COLO829 (cell line): ENCODE data around the gene MTHFD1L.
"Not testable (repeated sequence)": the region's sequence is repeated elsewhere in the genome, so short reads cannot be mapped to it uniquely, and the experiment has no call there.

ENCODE experiments used
- DNase-seq: peaks from one replicate; pipeline ENCODE4 v3.0.0; 2012; ENCODE audit warnings: low spot score

Gene MTHFD1L

DNA sequence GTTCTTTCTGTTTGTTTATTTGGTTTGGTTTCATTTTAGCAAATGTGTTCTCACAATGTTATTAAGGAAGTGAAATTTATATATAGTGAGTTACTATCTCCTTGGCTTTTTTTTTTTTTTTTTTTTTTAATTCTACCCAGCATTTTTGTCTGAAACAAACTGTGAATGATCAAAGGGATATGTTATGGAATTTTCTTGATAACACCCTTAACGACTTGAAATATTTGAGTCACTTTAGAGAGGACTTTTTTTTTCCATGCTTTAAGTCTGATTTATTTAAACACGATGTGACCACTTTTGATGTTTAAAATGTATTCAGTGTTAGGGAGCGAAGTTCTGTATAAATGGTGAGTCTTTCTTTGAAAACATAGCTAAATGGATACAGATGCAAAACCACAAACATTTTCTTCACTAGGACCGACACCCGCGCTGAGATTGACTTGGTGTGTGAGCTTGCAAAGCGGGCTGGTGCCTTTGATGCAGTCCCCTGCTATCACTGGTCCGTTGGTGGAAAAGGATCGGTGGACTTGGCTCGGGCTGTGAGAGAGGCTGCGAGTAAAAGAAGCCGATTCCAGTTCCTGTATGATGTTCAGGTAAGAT is 149.7 kb downstream of the MTHFD1L start:
- DNase-seq, result no peak

DNA sequence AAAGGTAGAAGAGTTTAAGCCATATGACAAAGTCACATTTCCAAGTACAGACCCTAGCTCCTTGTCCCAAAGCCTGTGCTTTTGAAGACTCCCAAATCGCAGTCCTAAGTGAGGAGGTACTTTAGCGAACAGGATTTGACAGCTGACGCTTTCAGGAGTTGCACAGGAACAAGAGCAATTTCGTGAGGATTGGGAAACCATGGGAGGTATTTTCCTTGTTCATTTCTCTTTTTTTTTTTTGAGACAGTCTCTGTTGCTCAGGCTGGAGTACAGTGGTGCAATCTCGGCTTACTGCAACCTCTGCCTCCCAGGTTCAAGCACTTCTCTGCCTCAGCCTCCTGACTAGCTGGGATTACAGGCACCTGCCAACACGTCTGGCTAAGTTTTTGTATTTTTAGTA is 150.6 kb downstream of the MTHFD1L start:
- DNase-seq, result no peak

DNA sequence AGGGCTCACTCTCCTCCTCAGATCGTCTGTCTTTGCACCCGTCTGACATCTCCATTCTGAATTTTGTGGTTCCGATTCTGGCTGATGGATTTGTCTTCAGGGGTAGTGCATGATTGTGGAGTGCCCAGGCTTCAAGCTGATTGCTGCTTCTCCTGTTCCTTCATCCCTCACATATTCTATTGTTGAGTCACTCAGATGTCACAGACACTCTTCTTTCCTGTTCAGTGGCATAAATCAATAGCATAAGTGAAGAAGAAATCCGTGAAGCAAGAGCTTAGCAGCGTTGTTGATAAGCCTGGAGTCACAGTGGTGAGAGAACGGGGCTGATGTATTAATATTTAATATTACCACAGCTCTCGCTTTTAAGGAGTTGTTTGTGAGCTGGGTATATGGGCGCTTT is 152.5 kb downstream of the MTHFD1L start:
- DNase-seq, result no peak

DNA sequence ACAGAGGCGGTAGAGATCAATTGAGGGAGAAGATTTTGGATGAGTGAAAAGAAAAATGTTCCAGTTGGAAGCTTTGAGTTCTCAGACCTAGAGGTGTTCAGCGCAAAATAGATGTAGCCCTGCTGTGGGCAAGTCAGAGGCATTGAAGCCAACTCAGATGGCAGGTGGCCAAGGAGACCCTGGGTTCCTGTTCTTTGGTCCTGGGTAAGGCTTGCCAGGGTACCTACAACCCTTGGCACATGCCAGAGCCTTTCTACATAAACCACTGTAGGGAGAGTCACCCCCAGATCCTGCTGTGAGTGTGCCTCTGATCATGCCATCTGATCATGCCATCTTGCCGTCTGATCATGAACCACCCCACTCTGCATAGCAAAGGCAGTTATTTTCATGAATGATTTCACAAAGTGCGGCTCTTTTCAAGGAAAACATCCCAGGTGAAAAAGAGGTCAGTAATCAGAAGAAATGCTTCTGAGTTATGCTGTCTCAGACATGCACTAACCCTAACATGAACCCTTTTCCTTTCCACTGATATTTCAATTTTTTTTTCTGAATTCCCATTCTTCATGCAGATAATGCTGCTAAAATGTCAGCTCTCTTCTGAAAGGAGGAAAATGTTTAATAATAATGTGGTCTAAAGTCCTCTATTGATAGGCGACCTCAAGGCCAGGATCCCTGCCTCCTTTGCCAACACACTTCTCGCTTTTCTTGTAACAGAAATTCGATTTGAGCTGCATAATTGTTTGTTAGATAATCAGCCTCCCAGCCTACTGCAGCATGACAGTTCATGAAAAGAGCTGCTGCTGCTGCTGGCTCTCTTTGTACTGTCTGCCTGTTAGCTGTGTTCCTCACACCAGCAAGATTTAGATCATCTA is 153.6 kb downstream of the MTHFD1L start:
- DNase-seq, result no peak

DNA sequence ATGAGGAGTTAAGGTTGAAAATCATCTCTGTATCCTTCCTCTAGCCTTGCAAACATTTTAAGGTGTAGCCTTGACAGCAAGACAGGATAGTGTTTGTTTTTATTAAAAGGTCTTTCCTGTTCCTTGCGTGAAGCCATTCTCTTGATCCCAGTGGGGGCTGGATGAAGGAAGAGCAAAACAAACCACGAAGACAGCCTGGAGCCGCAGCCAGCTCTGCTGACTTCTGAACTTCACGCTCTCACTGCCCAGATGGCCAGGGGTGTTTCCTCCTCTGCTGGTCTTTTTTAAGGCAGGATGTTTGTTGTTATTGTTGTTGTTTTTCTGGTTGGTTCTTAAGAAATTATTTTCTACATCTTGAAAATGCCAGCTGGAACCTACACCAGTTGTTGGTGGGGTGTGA is 156.4 kb downstream of the MTHFD1L start:
- peak; percentile 38 for DNase-seq

DNA sequence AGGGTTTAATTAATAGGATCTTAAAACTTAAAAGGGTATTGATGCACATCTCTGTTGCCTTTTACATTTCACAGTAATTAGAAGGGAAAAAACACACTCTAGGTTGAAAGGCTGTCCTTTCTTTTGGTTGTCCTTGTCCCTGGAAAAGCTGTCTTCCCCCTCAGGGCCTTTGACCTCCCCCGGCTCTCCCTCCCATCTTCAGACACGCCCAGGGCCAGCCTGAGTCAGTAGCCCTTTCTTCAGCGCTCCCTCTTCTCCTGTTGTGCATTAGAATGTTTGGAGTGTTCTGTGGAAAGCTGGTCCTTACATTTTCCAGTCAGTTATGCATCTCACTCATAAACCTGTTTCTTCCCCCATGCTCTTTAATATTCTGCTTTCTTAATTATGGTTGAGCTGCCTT is 157.0 kb downstream of the MTHFD1L start:
- peak; percentile 44 for DNase-seq

DNA sequence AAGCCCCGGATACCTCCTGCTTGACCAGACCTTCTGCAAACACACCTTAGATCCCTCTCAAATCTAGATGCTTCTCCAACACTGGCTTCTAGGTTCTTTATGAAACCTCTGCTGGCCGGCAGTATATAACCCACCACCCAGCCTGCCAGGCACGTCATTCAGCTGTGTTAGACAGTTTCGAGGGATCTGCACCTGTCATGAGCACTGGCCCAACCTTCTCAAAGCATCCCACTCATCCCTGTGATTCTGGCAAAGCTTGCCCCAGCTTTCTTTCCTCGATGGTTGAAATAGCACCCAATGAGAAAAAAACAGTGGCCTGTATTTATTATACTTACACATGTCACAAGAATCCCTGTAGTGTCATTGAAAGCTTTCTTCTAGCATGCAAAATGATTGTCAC is 157.8 kb downstream of the MTHFD1L start:
- DNase-seq, result no peak

DNA sequence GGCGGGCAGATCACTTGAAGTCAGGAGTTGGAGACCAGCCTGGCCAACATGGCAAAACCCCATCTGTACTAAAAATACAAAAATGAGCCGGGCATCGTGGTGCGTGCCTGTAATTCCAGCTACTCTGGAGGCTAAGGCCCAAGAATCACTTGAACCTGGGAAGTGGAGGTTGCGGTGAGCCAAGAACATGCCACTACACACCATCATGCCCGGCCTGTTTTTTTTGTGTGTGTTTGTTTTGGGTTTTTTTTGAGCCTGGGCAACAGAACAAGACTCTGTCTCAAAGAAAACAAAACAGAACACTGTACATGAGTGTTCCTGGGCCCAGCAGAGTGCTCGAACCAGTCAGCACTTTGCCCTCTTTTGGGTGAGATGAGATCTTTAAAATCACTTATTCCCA is 159.1 kb downstream of the MTHFD1L start:
- DNase-seq, result no peak

DNA sequence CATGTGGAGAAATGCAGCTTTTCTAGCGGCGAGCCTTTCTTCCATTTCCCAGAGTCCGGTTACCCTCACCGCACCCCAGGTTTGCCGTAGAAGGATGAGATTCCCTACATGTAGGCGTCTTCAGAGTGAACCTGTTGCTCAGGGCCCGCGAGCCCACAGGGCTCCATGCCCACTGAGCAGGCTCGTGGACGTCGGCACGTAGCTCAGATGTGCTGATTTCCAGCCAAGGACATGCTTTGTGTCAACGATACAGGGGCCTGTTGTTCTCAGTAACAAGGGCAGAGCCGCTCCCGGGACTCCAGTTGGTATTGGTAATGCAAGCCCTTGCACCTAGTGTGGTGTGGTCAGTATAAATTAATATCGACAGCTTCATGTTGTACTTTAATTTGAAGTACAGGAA is 159.6 kb downstream of the MTHFD1L start:
- no peak for DNase-seq

DNA sequence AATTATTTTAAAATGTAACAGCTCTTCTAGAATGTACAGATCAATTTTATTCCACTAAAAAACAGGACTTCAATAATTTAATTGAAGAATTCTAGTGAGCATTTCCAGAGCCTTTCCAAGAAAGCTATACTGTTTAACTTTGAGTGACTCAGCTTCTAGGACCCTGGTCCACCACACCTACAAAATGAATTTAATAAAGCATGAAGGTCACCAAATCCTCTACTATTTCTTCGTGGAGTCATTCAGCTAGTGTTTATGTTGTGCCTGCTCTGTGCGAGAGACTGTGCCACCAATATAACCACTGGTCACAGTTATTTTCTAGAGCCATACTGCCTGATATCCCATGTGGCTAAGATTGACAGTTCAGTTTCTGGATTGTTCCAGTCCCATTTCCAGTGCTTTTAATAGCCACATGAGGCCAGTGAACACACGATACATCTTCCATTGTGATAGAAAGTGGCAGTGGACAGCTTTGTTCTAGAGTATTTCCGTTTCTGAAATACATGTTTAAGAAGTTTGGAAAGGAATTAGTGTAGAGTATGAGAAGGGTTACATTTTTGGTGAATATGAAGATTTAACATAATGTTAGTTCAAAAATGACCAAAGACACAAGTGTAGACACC is 160.7 kb downstream of the MTHFD1L start:
- no peak for DNase-seq

DNA sequence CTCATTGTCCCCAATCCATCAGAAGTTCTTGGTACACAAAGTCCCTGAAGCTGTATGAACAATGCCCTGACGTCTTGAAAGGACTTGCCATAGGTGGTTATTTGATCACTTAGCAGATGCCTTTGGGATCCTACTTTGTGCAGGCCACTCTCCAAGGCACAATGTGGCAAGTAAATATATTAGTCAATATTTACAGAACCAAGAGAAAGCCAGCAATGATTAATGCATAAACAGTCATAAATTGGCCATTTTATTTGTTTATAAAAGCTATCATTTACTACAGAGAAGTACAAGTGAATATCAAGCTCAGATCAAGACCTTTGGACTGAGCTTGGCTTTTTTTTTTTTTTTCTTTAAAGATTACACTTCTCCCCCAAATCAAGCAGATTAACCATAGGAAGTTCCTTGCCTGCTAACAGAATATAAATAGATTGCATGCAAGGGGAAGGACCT is 161.8 kb downstream of the MTHFD1L start:
- DNase-seq, result no peak

DNA sequence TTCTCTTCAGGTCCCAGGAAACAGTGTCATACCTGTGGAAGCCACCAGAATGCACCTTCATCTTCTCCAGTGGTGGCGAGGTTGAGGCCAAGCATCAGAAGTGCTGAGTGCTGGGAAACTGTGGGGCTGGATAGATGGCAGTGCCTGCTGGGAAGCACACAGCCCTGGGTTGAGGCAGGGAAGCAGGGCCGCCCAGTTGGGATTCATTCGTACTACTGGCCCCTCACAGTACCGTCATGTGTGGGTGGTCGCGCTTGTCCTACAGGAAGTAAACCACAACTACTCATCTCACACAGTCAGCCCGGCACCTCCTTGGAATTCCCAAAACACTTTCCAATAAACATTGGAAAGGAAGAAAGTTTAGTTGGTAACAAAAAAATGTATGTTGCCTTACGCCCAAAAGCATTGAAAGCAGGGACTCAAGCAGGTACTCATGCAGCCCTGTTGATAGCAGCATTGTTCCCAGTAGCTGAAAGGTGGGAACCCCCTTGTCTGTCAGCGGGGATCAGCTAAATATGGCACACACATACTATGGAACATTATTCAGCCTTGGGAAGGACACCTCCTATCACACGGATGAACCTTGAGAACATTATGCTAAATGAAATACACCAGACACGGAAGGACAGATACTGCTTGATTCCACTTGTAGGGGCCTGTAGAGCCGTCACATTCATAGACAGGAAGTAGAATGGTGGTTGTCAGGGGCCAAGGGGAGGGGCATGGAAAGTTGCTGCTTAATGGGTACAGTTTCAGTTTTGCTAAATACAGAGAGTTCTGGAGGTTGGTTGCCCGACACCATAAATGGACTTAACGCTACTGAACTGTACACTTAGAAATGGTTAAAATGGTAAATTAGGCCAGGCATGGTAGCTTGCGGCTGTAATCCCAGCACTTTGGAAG is 162.7 kb downstream of the MTHFD1L start:
- no peak for DNase-seq

DNA sequence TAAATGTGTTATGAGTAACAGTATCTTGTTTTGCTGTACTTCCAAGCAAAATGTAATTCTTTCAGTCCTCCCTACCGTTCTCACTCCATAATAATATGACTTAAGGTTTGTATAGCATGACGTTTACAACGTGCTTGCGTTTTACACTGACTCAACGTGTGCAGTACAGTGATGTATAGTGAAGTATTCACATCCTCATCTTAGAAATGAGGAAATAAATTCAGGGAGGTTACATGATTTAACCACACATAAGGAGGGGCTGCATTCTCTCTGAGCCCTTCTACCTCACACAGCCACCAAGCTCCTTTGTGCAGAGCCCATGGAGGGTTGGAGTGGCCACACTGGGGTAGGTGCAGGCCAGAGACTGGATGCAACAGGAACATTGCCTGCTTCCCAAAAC is 164.5 kb downstream of the MTHFD1L start:
- DNase-seq, result no peak

DNA sequence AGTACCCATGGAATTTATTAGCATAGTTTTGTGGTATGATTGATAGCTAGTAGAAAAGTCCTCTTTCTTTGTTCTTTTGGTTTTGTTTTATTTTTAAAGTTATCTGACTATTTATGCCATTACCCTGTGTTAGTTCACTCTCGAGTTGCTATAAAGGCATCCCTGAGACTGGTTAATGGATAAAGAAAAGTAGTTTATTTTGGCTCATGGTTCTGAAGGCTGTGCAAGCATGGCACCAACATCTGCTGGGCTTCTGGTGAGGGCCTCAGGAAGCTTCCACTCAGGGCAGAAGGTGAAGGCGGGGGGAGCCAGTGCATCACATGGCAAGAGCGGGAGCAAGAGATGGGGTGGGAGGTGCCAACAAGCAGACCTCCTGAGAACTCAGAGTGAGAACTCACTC is 166.5 kb downstream of the MTHFD1L start:
- no peak for DNase-seq

DNA sequence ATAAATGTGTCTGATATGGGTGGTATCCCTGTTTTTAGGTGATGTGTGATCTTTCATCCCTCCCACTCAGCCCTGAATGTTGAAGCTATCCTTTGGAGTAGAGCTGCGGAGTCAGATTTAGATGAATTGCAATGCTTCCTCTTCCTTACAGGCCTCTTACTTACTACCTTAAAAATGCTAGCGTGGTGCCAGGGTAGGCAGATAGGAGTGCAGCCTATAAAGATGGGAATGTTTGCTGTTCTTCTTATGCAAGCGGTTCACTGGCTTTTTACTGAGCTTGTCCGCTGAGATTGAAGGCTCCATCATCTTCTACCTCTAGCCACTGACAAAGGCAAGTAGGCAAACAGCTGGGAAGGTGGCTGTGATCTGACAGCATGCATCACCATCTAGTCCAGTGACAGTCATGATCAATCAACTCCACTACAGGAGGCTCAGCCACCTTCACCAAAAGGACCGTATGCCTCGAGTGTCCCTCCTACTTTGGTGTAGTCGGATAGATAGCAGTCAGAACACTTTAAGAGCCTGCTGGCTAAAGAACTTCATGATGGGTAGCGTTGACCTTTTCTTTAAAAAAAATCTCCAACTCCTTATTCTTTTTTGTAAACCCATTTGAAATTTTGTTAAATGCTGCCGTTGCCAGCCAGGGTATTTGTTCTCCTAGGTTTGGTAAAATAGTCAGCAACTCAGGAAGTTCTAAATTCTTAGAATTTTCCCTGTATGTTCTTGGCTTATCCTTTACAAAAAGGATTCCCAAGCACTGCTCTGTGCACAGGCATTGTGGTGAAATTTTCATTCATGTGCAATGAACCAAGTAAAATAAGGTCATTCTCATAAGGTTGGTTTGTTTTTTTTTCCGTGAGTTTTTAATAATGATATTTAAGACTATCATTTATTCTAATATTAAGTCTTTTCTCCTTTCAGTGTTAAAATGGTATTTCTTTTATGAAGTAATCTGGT is 169.6 kb downstream of the MTHFD1L start:
- no peak for DNase-seq

DNA sequence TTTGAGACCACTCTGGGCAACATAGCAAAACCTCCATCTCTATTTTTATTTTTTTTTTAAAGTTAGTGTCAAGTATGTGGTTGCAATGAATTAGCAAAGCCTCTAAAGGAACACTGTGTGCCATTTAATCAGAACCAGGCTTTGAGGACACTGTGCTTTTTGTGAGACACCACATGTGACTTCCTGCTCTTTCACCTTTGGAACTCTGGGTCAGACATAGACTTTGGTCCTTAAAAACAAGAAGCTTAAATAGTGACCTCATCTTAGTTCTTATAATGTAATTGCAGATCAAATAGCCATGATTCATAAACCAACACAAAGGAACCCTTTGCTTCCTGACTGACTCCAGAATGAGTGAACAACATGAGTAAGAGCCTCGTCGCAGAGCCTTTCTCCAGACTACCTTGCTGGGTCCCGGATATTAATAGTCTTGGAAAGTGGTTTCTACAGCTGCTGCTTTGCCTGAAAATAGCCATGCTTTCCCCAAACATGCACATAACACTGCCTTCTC is 170.8 kb downstream of the MTHFD1L start:
- peak; percentile 81 for DNase-seq

DNA sequence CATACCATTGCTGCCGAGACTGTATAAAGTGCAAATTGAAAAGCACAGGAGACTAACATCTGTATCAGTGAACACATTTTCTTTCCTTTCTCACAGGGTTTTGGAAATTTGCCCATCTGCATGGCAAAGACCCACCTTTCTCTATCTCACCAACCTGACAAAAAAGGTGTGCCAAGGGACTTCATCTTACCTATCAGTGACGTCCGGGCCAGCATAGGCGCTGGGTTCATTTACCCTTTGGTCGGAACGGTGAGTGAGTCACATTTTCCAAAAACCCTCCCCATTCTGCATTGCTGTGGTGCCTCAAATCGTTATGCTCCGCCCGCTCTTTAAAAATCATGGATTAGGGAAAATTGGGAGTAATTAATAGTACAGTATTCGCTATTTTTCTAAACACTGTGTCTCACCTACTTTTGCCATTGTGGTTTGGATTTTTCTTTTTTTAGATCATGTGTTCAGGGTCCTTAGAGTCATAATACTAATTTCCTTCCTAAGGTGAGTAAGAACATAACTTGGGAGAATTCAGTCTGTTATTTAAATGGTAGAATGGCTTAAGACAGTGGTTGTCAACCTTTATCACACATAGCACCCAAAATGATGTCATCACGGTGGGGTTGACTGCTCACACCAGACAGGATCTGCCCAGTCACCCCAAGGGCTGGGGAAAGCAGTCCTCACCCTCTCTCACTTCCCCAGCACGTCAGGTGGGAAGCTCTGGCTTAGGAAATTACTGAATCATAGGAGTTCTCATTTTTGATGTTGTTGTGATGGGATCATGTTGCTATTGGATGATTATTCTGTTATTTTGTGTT is 171.6 kb downstream of the MTHFD1L start:
- DNase-seq, result no peak

DNA sequence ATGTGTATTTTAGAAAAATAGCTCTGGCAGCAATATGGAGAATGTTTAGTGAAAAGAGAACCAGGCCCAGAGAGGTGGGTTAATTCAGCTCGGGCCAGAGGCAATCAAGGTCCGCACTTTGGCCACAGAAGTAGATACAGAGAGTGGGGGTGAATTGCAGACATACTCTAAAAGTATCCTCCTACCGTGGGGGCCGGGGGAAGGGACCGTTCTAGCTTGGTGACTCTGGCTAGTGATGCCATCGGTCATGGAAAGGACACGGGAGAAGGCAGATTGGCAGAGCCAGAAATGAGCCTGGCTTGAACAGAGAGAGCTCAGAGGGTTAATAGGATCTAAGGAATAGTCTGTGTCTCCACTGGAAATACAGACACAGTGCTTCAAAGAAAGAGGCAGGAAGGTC is 173.1 kb downstream of the MTHFD1L start:
- DNase-seq, result no peak

DNA sequence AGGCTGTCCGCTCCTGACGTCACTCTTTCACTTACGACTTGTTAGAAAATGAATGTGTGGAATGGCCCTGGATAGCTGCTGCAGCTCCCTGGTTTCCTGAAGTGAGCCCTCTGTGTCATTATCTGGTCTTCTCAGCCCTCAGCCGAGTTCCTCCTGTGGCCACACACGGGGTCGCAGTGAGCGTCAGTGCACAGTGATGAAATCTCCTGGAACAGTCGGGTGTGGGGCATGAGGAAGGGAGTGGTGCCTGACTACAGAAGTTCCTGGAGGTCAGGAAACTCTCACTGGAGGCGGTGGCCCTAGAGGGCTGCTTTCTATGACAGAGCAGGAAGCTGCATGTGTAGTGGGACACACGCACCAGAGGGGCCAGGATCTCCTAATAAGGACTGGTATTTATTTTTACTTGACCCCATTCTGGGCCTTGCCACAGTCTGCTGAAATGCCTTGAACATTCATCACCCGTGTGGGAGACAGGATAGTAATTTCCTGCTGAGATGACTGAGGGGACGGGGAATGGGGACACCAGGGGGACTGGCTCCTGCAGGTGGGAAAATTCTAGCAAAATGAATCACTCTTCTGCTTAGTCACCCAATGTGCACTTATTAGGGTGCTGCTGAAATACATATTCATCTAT is 175.5 kb downstream of the MTHFD1L start:
- DNase-seq, result not testable (repeated sequence)
